ENCODE results near the gene SLC36A1. TPM values are rescaled to one million over a fixed set of nuclear protein-coding genes. Genes with fewer than 3 reads are reported as not detected.

SLC36A1 gene
- total RNA-seq, 1 experiment from 2014 or later: 15.0 TPM

- H3K9me3 ChIP-seq (ENCODE audit: control insufficient read depth, low read depth, low read length): no peaks in the 10 kb centered on the region
- no peak overlapping the region for H2BK15ac ChIP-seq (ENCODE audit: low read depth, low read length)
- no peak for DNase-seq
- no peaks in the 10 kb centered on the region for H3K23me2 ChIP-seq (ENCODE audit: insufficient read length, low read depth, low read length, poor library complexity, severe bottlenecking)
- Mint-ChIP-seq H3K4me3 (no peak overlapping the region), H3K9me3 (no peaks in the 10 kb centered on the region), H3K4me1 (peaks cover 20 to 25% of the 10 kb centered on the region in 2 experiments), H3K36me3 (ENCODE audit: insufficient read depth in 1 of 3, low read depth in 3 of 3) (peaks cover 0 to 7% (median 0%) of the 10 kb centered on the region in 3 experiments; a peak in 2 of 7 replicates), H3K27me3 (ENCODE audit: low read depth) (no peaks in the 10 kb centered on the region), H3K27ac (no peak overlapping the region)
- H3K79me2 ChIP-seq (ENCODE audit: insufficient read depth, low read length): no peaks in the 10 kb centered on the region; the same call in 1 of the 2 replicates
- H3T11ph ChIP-seq (ENCODE audit: low read length): no peak overlapping the region
- no peaks in the 10 kb centered on the region for H4K20me1 ChIP-seq (ENCODE audit: control insufficient read depth, insufficient read depth, insufficient read length)
- H2BK12ac ChIP-seq (ENCODE audit: insufficient read length, low read depth, low read length): no peak overlapping the region
- no peak overlapping the region for H3K9ac ChIP-seq (ENCODE audit: extremely low read depth, insufficient read length, low read length)
- no peak for TF ChIP-seq CTCF (conservative IDR thresholded peaks at IDR 0.05)
- no peak overlapping the region for H3K4ac ChIP-seq (ENCODE audit: low read depth, low read length)
- no peak overlapping the region for H3K27ac ChIP-seq (ENCODE audit: insufficient read length, low read depth, low read length)
- H2AK5ac ChIP-seq (ENCODE audit: insufficient read length, low read length): no peak overlapping the region
- H3K14ac ChIP-seq (ENCODE audit: insufficient read depth, low read length): no peak overlapping the region
- no peak overlapping the region for H4K91ac ChIP-seq (ENCODE audit: insufficient read length, low read depth, low read length)
- no peak overlapping the region for H2AFZ ChIP-seq (ENCODE audit: low read length)
- H4K5ac ChIP-seq (ENCODE audit: insufficient read length, low read depth, low read length): no peak overlapping the region
- H3K79me1 ChIP-seq (ENCODE audit: insufficient read depth, low read depth, low read length, poor library complexity, severe bottlenecking): peaks cover 3% of the 10 kb centered on the region
- H2BK5ac ChIP-seq (ENCODE audit: insufficient read length, low read length): no peak overlapping the region
- H3K23ac ChIP-seq (ENCODE audit: insufficient read length, low read depth, low read length): no peak overlapping the region
- H3K27me3 ChIP-seq (ENCODE audit: insufficient read depth, low read length): no peaks in the 10 kb centered on the region
- no peaks in the 10 kb centered on the region for H3K4me1 ChIP-seq (ENCODE audit: insufficient read depth, low read length)
- no peak overlapping the region for H4K8ac ChIP-seq (replicated peaks; ENCODE audit: insufficient read length, low read depth, low read length)
- no peak overlapping the region for H2BK120ac ChIP-seq (ENCODE audit: low read depth, low read length, poor library complexity, severe bottlenecking)
- H2BK20ac ChIP-seq (ENCODE audit: low read depth, low read length, poor library complexity, severe bottlenecking): no peak overlapping the region
- no peak overlapping the region for H3K56ac ChIP-seq (ENCODE audit: insufficient read length, low read depth, low read length)
- H3K4me2 ChIP-seq (ENCODE audit: insufficient read depth, insufficient read length, low read length): no peak overlapping the region
- WGBS (ENCODE audit: extremely low coverage, insufficient read length, low lambda C conversion rate): no CpG with 5 or more reads among the region's 2 CpGs
- no peak overlapping the region for H3K18ac ChIP-seq (ENCODE audit: insufficient read length, low read depth, low read length)
These were observed 6.8 kb downstream of the SLC36A1 start for GRCh38 chr5:151454166-151454565.

All from H9 (cell line).